Right lobe of liver (tissue), 4 donors: ENCODE data around the gene ALPK1.

ENCODE experiments used
- POLR2A ChIP-seq: fragments of 450-650 bp; IDR thresholded peaks from one replicate; pipeline ENCODE4 v1.6.1; 2017; ENCODE audit warnings: antibody characterized with exemption, mild to moderate bottlenecking
- TF ChIP-seq, protein P1 (sequence below), 4 donors: fragments of 200-600 bp in 3 of 4; fragments of 450-650 bp in 1 of 4; IDR thresholded peaks; one replicate each; pipeline versions ENCODE4 v1.5.1 to v1.8.0; 2016 to 2022; ENCODE audit warnings: antibody characterized with exemption in 4 of 4, mild to moderate bottlenecking in 2 of 4
- donor health status: DM: no; HTN: no; CAD: no.
- donor health status: DM: no; HTN: no; CAD: no.
- donor health status: DM: no; HTN: yes; CAD: no.

DNA sequence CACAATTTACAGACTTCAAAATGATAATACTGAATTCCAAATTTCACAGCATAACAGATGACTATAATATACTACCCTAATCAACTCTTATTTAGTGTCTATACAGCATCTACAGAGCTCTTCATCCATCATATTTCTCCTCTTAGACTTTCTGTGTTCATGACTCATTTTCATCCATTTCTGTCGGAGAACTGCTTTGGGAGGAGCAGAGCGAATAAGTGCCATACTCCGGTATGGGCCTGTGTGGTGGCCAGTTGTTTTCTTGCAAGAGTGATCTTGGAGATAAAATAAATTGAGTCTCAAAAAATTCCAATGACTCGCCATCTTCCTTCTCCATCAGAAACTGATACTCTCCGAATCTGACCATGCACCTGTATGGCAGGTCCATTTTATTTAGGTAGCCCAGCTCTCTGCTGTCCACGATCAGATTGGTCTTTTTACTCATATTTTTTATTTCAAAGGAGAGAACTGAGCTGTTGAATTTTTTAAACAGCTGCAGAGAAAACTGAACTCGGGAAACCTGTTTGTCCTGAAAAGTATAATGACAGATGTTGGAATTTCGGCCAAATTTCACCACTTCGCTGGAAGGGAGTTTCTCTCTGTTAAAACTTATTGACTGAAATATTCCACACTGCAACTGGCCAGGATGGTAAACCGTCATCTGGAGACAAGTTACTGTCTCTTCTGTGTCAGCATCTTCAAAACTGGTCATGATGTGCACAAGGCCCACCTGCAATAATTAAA, 19.3 kb upstream of the ALPK1 start:
- TF ChIP-seq, protein P1, sequence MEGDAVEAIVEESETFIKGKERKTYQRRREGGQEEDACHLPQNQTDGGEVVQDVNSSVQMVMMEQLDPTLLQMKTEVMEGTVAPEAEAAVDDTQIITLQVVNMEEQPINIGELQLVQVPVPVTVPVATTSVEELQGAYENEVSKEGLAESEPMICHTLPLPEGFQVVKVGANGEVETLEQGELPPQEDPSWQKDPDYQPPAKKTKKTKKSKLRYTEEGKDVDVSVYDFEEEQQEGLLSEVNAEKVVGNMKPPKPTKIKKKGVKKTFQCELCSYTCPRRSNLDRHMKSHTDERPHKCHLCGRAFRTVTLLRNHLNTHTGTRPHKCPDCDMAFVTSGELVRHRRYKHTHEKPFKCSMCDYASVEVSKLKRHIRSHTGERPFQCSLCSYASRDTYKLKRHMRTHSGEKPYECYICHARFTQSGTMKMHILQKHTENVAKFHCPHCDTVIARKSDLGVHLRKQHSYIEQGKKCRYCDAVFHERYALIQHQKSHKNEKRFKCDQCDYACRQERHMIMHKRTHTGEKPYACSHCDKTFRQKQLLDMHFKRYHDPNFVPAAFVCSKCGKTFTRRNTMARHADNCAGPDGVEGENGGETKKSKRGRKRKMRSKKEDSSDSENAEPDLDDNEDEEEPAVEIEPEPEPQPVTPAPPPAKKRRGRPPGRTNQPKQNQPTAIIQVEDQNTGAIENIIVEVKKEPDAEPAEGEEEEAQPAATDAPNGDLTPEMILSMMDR (IDR thresholded peaks at IDR 0.05): no peak
- TF ChIP-seq POLR2A: no peak
